D341Med (cell line): Measurements from ENCODE around the gene DOK5.

Source experiments
- DNase-seq: peaks from one replicate; pipeline ENCODE4 v3.0.0; 2012; ENCODE audit warnings: low spot score

Gene DOK5

GRCh38 chr20:54649511-54649962, 174.1 kb downstream of the DOK5 start:
- peak; percentile 77 for DNase-seq

DNA sequence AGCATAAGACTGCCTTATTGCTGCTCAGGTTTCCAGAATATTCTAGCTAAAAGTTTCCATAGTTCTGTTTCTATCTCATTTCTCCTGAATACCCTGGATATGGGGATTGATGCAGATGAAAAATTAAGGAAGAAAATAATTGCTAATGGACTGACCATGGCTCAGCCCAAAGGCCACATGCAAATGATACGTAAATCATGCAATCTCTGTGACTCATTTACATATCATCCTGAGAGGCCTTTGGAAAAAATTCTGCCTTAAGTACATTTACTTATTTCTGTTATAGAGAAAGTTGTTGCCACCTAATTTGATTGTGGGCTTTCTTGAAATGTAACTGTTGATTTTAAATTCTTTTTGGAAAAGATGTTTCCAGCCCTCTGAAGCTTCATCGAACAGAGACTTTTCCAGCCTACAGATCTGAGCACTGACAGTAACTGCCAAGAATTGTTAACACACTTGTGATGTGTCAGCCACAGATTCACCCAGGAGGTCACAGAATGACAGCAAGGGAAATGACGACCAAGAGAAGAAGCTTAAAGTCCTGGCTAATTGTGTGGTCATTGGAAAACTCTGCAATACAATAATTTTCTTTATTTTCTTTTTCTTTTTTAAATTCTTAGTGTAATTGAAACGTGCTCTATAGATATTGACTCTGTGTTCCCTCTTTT, 174.8 kb downstream of the DOK5 start:
- no peak for DNase-seq

GRCh38 chr20:54651252-54651651, 175.9 kb downstream of the DOK5 start:
- no peak for DNase-seq

GRCh38 chr20:54654450-54654849, 179.1 kb downstream of the DOK5 start:
- DNase-seq = no peak

GRCh38 chr20:54657268-54657826, 182.0 kb downstream of the DOK5 start:
- DNase-seq = no peak

- no peak for DNase-seq
Observed at GRCh38 chr20:54658525-54658924, 183.1 kb downstream of the DOK5 start.

- DNase-seq = no peak
Observed at GRCh38 chr20:54661265-54661664, 185.9 kb downstream of the DOK5 start.

GRCh38 chr20:54661880-54662465, 186.6 kb downstream of the DOK5 start:
- DNase-seq = no peak

DNA sequence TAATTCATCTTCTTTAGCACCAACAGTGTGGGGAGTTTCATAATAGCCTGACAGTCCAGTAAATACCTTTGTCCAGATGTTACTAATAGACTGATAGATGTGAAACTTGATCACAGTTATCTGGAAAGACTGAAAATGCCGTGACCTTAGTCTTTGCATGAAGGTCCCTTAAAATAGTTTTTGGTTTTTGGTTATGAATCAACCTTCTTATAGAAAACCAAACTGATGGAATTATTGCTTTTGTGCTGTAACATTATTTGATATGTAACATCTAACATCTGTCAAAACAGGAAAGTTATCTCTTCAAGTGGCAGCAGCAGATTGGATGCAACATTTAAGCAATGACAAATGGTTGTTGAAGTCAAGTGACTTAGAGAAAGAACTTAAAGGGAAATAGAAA, 190.4 kb downstream of the DOK5 start:
- no peak for DNase-seq

GRCh38 chr20:54668271-54669039, 193.1 kb downstream of the DOK5 start:
- DNase-seq = peak; percentile 45

GRCh38 chr20:54669040-54669363, 193.6 kb downstream of the DOK5 start:
- no peak for DNase-seq

DNA sequence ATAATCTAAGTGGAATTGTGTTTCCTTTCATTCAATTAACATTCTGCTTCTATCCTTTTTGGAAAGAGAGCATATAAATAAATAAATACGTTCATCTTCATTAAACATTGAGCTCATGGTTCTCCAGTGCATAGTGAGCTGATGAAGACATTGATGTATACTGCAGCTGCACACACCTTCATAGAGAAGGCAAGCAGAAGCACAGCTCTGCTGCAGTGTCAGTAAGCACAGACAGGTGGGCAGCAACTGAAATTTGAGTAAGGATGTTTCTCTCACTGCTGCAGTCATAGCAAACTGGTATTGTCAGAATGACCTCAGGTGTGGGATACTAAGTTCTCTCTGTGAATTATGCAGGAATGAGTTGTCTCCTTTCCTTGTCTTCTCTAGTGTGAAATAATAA, 202.9 kb downstream of the DOK5 start:
- DNase-seq = no peak

GRCh38 chr20:54680439-54680838, 205.0 kb downstream of the DOK5 start:
- no peak for DNase-seq

DNA sequence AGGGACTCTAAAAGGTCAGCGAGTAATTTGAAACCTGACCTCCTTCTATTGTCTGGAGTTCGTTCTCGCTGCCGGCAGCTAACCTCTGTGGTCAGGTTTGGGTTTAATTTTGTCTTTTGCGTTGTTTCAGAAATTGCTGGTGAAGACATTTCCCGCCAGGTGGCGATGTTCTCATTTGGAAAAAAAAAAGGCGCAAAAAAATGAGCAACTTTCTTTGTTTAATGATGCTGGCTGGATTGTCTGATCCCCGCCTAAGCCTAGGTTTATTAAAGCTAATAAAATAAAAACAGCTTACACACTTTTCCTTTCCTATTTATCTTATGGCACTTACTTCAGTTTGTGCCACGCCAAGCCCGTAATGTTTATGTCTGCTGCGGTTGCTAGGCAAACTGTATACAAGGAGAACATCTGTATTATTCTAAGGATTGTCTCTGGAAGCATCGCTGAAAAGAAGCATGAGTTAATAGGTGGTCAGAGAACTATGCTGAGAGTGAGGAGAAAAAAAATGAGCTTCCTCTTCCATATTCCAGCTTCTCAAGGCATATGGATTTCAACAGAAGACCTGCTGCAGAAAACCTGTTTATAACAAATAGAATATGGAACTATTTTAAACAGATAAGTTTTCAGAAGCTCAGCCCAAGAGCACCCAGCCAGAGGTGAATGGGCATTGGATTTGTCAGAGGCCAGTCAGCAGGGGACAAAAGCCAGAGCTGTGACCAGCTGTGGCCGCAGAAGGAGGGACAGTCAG, 205.7 kb downstream of the DOK5 start:
- peak; percentile 42 for DNase-seq

- DNase-seq = no peak
Observed at GRCh38 chr20:54681869-54682268, 206.5 kb downstream of the DOK5 start.

GRCh38 chr20:54688476-54688875, 213.1 kb downstream of the DOK5 start:
- no peak for DNase-seq

DNA sequence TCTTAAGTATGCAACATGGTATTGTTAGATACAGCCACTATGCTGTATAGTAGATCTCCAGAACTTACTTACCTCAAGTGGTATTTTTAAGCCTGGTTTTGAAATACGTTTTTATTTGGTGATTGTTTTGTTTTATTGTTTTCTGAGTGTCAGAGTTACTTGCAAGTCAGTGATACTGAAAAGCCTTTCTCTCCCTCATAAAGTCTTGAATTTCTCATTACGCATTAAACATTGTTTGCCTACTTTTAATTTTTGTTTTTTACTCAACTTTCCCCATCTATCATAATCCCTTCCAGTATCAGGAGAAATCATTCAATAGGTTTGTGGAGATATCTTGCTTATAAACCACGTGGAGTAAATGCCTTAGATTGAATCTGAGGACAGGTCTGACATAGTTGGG, 214.9 kb downstream of the DOK5 start:
- no peak for DNase-seq

GRCh38 chr20:54691327-54691726, 215.9 kb downstream of the DOK5 start:
- no peak for DNase-seq

GRCh38 chr20:54692168-54692887, 216.9 kb downstream of the DOK5 start:
- no peak for DNase-seq

DNA sequence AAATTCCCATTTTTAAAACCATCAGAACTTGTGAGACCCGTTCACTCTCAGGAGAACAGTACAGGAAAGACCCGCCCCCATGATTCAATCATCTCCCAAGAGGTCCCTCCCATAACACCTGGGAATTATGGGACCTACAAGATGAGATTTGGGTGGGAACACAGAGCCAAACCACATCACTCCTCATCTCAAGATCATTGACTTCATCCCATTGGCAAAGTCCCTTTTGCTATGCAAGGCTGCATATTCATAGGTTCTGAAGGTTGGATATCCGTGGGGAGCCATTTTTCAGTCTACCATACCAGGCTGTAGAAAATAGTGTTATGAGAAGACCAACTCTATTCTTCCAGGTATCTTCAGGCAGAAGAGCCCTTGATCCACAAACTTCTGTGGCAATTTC, 219.1 kb downstream of the DOK5 start:
- no peak for DNase-seq

GRCh38 chr20:54698373-54698772, 223.0 kb downstream of the DOK5 start:
- no peak for DNase-seq
